ENCODE measurements around the gene BEND7. TPM values are rescaled to one million over a fixed set of nuclear protein-coding genes. Genes with fewer than 3 reads are reported as not detected.
"Not testable (repeated sequence)": the region's sequence is repeated elsewhere in the genome, so short reads cannot be mapped to it uniquely, and the experiment has no call there.

BEND7 gene
- total and polyA plus RNA-seq, 5 donors = 7.1 to 17.4 (median 14.3) TPM

DNA sequence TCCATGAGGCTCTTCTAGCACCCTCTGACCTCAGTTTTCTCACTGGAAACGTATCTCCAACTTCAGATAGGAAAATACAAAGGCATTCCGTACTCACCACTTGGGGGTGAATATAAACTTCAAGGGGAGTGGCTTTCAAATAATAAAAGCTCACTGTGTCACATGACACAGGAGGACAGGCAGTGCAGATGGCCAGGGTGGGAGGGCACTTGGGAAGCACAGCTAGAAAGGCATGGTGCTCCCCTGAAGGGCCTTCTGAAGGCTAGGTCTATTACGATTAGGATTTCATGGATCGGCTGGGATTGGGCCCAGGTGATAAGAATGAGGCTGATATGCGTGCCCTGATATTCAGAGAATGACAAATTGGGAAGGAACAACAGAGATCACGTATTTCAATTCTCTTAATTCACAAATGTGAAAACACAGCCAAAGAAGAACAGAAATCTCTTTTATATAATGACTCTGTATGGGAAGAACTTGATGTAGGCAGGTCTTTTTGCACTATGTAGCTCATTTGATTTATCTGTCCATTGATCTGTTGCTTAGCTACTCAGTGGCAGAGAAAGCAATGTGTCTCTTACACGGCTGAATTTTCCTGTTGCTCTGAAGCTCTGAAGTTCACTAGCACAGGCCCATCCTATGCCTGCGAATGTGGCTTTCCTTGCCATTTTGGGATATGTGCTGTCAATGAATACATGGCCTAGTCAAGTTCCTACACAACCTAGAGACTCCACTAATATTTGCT is 83.0 kb downstream of the BEND7 start:
- WGBS = 91% methylated on average over 8 of the region's 8 CpGs
- Histone ChIP-seq H3K4me3 (ENCODE audit: low read length) (no peak overlapping the region), H3K4me1 (ENCODE audit: control insufficient read depth, insufficient read depth, low read length) (no peaks in the 10 kb centered on the region), H3K27me3 (ENCODE audit: control insufficient read depth, insufficient read depth) (peaks cover 2% of the 10 kb centered on the region), H3K9me3 (ENCODE audit: control insufficient read depth, low read length) (no peaks in the 10 kb centered on the region), H3K27ac (ENCODE audit: low read length) (no peak overlapping the region)
- ATAC-seq (no peak), DNase-seq (no peak)
- intact Hi-C loops (cut with DNase I) = no loop called here

- Histone ChIP-seq H3K27ac (ENCODE audit: low read length) (no peak overlapping the region), H3K9me3 (ENCODE audit: control insufficient read depth, low read length) (no peaks in the 10 kb centered on the region), H3K4me3 (ENCODE audit: low read length) (no peak overlapping the region), H3K27me3 (ENCODE audit: control insufficient read depth, insufficient read depth) (peaks cover 2% of the 10 kb centered on the region), H3K4me1 (ENCODE audit: control insufficient read depth, insufficient read depth, low read length) (no peaks in the 10 kb centered on the region)
- no peak for ATAC-seq
- DNase-seq = no peak
- WGBS = 79% methylated on average over 7 of the region's 7 CpGs
- intact Hi-C loops (cut with DNase I) = loop anchor here in 2 of 4 donors (5.0 kb wide), 1 partner anchor 69 kb away; no protein-coding TSS in a partner anchor
Observed at GRCh38 chr10:13441476-13441875, 87.3 kb downstream of the BEND7 start.

GRCh38 chr10:13440185-13441061 is 88.4 kb downstream of the BEND7 start:
- 7% methylated on average over 30 of the region's 30 CpGs for WGBS
- H3K4me3 ChIP-seq (ENCODE audit: low read length) = peak overlapping the region; percentile 41
- H3K27ac ChIP-seq (ENCODE audit: low read length) = no peak overlapping the region
- DNase-seq (peak; percentile 54 to 78 (median 69)), ATAC-seq (peak; percentile 77 to 87)
- no peaks in the 10 kb centered on the region for H3K4me1 ChIP-seq (ENCODE audit: control insufficient read depth, insufficient read depth, low read length)
- H3K27me3 ChIP-seq (ENCODE audit: control insufficient read depth, insufficient read depth) = peaks cover 2% of the 10 kb centered on the region
- no peaks in the 10 kb centered on the region for H3K9me3 ChIP-seq (ENCODE audit: control insufficient read depth, low read length)
- intact Hi-C loops (cut with DNase I) = loop anchor here in 2 of 4 donors (5.0 kb wide), 1 partner anchor 68 kb away; no protein-coding TSS in a partner anchor

DNA sequence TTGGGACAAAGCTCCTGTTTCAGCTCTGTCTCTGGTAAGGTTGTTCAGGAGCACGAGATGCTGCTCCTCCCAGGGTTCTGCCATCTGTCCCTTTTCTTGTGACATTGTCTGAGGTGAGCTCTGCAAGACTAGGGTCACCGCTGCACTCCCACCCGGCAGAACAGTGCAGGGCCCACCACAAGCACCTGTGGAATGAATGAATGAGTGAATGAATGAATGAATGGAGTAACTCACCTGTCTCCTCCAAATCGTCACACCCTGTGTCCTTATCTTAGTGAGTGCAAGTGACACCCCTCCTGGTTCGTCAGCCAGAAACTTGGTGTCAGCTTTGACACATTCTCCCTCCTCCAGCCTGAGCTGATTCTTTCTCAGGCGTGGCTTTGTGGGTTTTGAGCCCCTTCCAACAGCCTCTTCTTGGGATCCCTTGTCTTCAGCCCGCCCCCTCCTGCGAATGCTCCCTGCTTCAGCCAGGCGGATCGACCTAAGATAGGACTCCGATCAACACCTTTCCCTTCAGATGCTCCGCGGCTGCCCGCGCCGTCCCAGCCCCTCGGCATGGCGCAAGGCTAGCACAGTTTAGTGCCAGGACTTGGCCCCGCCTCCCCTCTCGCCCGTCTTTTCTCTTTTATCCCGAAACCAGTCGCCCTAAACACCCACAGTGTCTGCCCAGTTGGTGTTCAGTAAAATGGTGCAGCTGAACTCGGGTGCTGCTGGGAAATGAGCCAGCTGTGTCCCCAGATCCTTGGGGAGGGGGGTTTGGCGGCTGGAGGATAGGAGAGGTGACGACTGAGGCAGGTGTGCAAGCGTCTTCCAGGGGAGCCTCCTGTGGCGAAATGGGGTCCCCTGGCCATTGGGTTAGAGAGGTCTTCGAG is 89.3 kb downstream of the BEND7 start:
- DNase-seq = peak; percentile 22 to 70 (median 60)
- intact Hi-C loops (cut with DNase I) = loop anchor here in 3 of 4 donors (5.0 kb wide), 1 partner anchor 67 kb away; no protein-coding TSS in a partner anchor
- Histone ChIP-seq H3K9me3 (ENCODE audit: control insufficient read depth, low read length) (no peaks in the 10 kb centered on the region), H3K4me1 (ENCODE audit: control insufficient read depth, insufficient read depth, low read length) (no peaks in the 10 kb centered on the region), H3K27me3 (ENCODE audit: control insufficient read depth, insufficient read depth) (peaks cover 2% of the 10 kb centered on the region), H3K4me3 (ENCODE audit: low read length) (peak overlapping the region; percentile 41), H3K27ac (ENCODE audit: low read length) (no peak overlapping the region)
- 15% methylated on average over 29 of the region's 29 CpGs for WGBS
- ATAC-seq = peak; percentile 56 to 74

- no peaks in the 10 kb centered on the region for H3K4me1 ChIP-seq (ENCODE audit: control insufficient read depth, insufficient read depth, low read length)
Observed at GRCh38 chr10:13437026-13437555, 91.7 kb downstream of the BEND7 start.

DNA sequence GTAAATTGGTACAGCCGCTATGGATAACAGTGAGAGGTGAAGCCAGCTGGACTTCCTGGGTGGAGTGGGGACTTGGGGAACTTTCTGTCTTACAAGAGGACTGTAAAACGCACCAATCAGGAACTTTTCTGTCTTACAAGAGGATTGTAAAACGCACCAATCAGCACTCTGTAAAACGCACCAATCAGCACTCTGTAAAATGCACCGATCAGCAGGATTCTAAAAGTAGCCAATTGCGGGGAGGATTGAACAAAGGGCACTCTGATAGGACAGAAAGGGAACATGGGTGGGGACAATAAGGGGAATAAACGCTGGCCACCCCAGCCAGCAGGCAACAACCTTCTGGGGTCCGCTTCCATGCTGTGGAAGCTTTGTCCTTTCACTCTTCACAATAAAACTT is 100.9 kb downstream of the BEND7 start:
- H3K27me3 ChIP-seq (ENCODE audit: control insufficient read depth, insufficient read depth); H3K27ac ChIP-seq (ENCODE audit: low read length); ATAC-seq; H3K4me3 ChIP-seq (ENCODE audit: low read length); H3K9me3 ChIP-seq (ENCODE audit: control insufficient read depth, low read length); H3K4me1 ChIP-seq (ENCODE audit: control insufficient read depth, insufficient read depth, low read length); intact Hi-C loops (cut with DNase I); DNase-seq: not testable (repeated sequence)
- WGBS = 93% methylated on average over 8 of the region's 8 CpGs

More at GRCh38 chr10:13437026-13437555, 91.7 kb downstream of the BEND7 start:
- no peak overlapping the region for H3K4me3 ChIP-seq (ENCODE audit: low read length)
- no peak for DNase-seq
- H3K27ac ChIP-seq (ENCODE audit: low read length) = no peak overlapping the region
- intact Hi-C loops (cut with DNase I) = loop anchor here in 1 of 4 donors (5.0 kb wide), 1 partner anchor 65 kb away; no protein-coding TSS in a partner anchor
- no peaks in the 10 kb centered on the region for H3K9me3 ChIP-seq (ENCODE audit: control insufficient read depth, low read length)
- no peak for ATAC-seq
- 73% methylated on average over 16 of the region's 16 CpGs for WGBS
- H3K27me3 ChIP-seq (ENCODE audit: control insufficient read depth, insufficient read depth) = no peaks in the 10 kb centered on the region

DNA sequence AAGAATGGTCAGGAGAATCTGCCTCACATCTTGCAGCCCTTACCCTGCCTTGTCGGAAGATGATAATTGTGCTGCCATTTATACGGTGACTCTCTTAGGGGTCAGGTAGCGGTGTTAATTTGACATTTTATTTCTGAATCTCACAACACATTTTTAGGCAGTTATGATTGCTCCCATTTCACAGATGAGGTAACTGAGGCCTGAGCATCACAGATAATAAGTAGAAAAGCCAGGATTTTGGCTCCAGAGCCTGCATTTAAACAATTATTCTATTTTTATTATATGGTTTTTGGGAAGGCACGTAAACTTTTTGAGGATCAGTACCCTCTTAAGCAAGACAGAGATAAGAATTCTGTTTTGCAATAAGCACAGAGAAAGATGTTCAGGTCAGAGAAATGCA is 103.4 kb downstream of the BEND7 start:
- Histone ChIP-seq H3K4me1 (ENCODE audit: control insufficient read depth, insufficient read depth, low read length) (no peaks in the 10 kb centered on the region), H3K4me3 (ENCODE audit: low read length) (no peak overlapping the region), H3K9me3 (ENCODE audit: control insufficient read depth, low read length) (no peaks in the 10 kb centered on the region), H3K27me3 (ENCODE audit: control insufficient read depth, insufficient read depth) (no peaks in the 10 kb centered on the region), H3K27ac (ENCODE audit: low read length) (no peak overlapping the region)
- intact Hi-C loops (cut with DNase I) = no loop called here
- no peak for ATAC-seq
- no peak for DNase-seq
- 69% methylated on average over 4 of the region's 4 CpGs for WGBS

DNA sequence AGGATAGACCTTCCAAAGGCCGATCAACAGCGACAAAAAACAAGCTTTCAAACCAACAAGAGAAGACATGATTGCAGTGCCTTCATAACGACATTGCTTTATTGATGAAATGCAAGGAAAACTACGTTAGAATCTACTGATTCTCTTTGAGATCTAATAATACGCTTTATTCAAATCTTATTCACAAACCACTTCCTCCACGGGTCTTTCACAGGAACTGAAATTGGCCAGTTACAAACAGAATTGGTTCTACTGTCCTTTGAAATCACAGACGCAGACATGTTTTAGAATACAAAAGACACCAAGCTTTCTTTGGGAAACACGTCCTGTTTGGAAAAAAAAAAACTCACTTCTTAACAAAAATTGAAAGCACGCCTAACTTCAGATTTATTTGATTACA is 106.0 kb downstream of the BEND7 start:
- Histone ChIP-seq H3K4me3 (ENCODE audit: low read length) (no peak overlapping the region), H3K27me3 (ENCODE audit: control insufficient read depth, insufficient read depth) (no peaks in the 10 kb centered on the region), H3K27ac (ENCODE audit: low read length) (no peak overlapping the region), H3K9me3 (ENCODE audit: control insufficient read depth, low read length) (no peaks in the 10 kb centered on the region), H3K4me1 (ENCODE audit: control insufficient read depth, insufficient read depth, low read length) (no peaks in the 10 kb centered on the region)
- intact Hi-C loops (cut with DNase I) = no loop called here
- ATAC-seq (no peak), DNase-seq (no peak)
- WGBS = 69% methylated on average over 9 of the region's 9 CpGs

- no peak overlapping the region for H3K27ac ChIP-seq (ENCODE audit: low read length)
- ATAC-seq (no peak), DNase-seq (no peak)
- intact Hi-C loops (cut with DNase I) = no loop called here
- H3K4me3 ChIP-seq (ENCODE audit: low read length) = no peak overlapping the region
- no peaks in the 10 kb centered on the region for H3K4me1 ChIP-seq (ENCODE audit: control insufficient read depth, insufficient read depth, low read length)
- H3K27me3 ChIP-seq (ENCODE audit: control insufficient read depth, insufficient read depth) = no peaks in the 10 kb centered on the region
- no peaks in the 10 kb centered on the region for H3K9me3 ChIP-seq (ENCODE audit: control insufficient read depth, low read length)
- 79% methylated on average over 2 of the region's 2 CpGs for WGBS
Observed at GRCh38 chr10:13421382-13421917, 107.4 kb downstream of the BEND7 start.
